HepG2 (cell line): ENCODE data around the gene KRTAP12-1. TPM values are rescaled to one million over a fixed set of nuclear protein-coding genes. Genes with fewer than 3 reads are reported as not detected.

ENCODE experiments used
- CCAR2 ChIP-seq: fragments of 200-400 bp; formaldehyde crosslinking; optimal IDR thresholded peaks from 2 replicates; pipeline ENCODE3; 2018; ENCODE audit warnings: low read depth, mild to moderate bottlenecking, low read length, moderate library complexity
- DNMT1 ChIP-seq: sonication (generic); formaldehyde crosslinking; IDR thresholded peaks from 2 replicates; pipeline ENCODE4 v1.5.1; 2020; ENCODE audit warnings: mild to moderate bottlenecking, missing genetic modification reagents
- ETV5 ChIP-seq: IDR thresholded peaks from 2 replicates; pipeline ENCODE4 v1.6.1; 2018; ENCODE audit warnings: missing biosample characterization, missing genetic modification reagents, inconsistent platforms, borderline replicate concordance
- EZH2 ChIP-seq: conservative IDR thresholded peaks from 2 replicates; pipeline ENCODE4 v1.6.1; 2012; ENCODE audit warnings: mild to moderate bottlenecking, low read depth, low read length, moderate library complexity
- HNRNPK ChIP-seq: fragments of 200-400 bp; formaldehyde crosslinking; IDR thresholded peaks from 2 replicates; pipeline ENCODE4 v1.6.1; 2018; ENCODE audit warnings: low read length, low read depth, moderate library complexity, mild to moderate bottlenecking; ENCODE audit not compliant: poor library complexity, severe bottlenecking
- KAT8 ChIP-seq: IDR thresholded peaks from 2 replicates; pipeline ENCODE4 v1.6.1; 2016; ENCODE audit warnings: missing genetic modification reagents, missing compliant biosample characterization
- MBNL3 ChIP-seq: fragments of 250-450 bp; sonication (Bioruptor Pico); conservative IDR thresholded peaks from 2 replicates; pipeline ENCODE4 v1.8.0; 2022; ENCODE audit warnings: mild to moderate bottlenecking, inconsistent platforms
- NR2F6 ChIP-seq, 2 experiments: IDR thresholded peaks; 2 replicates each; pipeline ENCODE4 v1.6.1; 2016; ENCODE audit warnings: antibody characterized with exemption in 1 of 2, mild to moderate bottlenecking in 1 of 2
- PCBP2 ChIP-seq: fragments of 200-400 bp; formaldehyde crosslinking; optimal IDR thresholded peaks from 2 replicates; pipeline ENCODE3; 2018; ENCODE audit warnings: low read length, low read depth; ENCODE audit not compliant: poor library complexity, severe bottlenecking
- POLR2A ChIP-seq, 2 experiments: IDR thresholded peaks; 2 replicates each; pipeline ENCODE4 v1.6.1; 2011; ENCODE audit warnings: low read depth in 2 of 2, low read length in 2 of 2, mild to moderate bottlenecking in 1 of 2, moderate library complexity in 1 of 2; ENCODE audit not compliant: insufficient read depth in 1 of 2
- RBAK ChIP-seq: sonication (generic); formaldehyde crosslinking; IDR thresholded peaks from 2 replicates; pipeline ENCODE4 v1.5.1; 2020; ENCODE audit warnings: mild to moderate bottlenecking, missing genetic modification reagents
- SPEN ChIP-seq: sonication (generic); formaldehyde crosslinking; IDR thresholded peaks from 2 replicates; pipeline ENCODE4 v1.5.1; 2020; ENCODE audit warnings: low read depth, mild to moderate bottlenecking, missing genetic modification reagents
- TARDBP ChIP-seq: sonication (generic); formaldehyde crosslinking; IDR thresholded peaks from 2 replicates; pipeline ENCODE4 v1.8.0; 2022; ENCODE audit warnings: mild to moderate bottlenecking, missing genetic modification reagents
- TBL1XR1 ChIP-seq: fragments of 150-350 bp; IDR thresholded peaks from 2 replicates; pipeline ENCODE4 v1.6.1; 2014; ENCODE audit warnings: borderline replicate concordance, low read length; ENCODE audit not compliant: partially characterized antibody
- XBP1 ChIP-seq: sonication (generic); formaldehyde crosslinking; IDR thresholded peaks from 2 replicates; pipeline ENCODE4 v1.5.0; 2020; ENCODE audit warnings: missing genetic modification reagents
- ZFP36L2 ChIP-seq: sonication (generic); formaldehyde crosslinking; IDR thresholded peaks from 2 replicates; pipeline ENCODE4 v1.4.0; 2020; ENCODE audit warnings: missing genetic modification reagents
- ZNF12 ChIP-seq: sonication (generic); formaldehyde crosslinking; IDR thresholded peaks from 2 replicates; pipeline ENCODE4 v1.5.0; 2020; ENCODE audit warnings: missing genetic modification reagents
- ZNF337 ChIP-seq: sonication (generic); formaldehyde crosslinking; IDR thresholded peaks from 2 replicates; pipeline ENCODE4 v1.5.1; 2020; ENCODE audit warnings: missing genetic modification reagents, low read depth, mild to moderate bottlenecking, borderline replicate concordance
- ZNF44 ChIP-seq: sonication (generic); formaldehyde crosslinking; IDR thresholded peaks from 2 replicates; pipeline ENCODE4 v1.5.1; 2020; ENCODE audit warnings: mild to moderate bottlenecking, missing genetic modification reagents
- ZNF446 ChIP-seq: sonication (generic); formaldehyde crosslinking; IDR thresholded peaks from 2 replicates; pipeline ENCODE4 v1.5.0; 2020; ENCODE audit warnings: mild to moderate bottlenecking, missing genetic modification reagents
- ZNF550 ChIP-seq: sonication (generic); formaldehyde crosslinking; IDR thresholded peaks from 2 replicates; pipeline ENCODE4 v1.4.0; 2020; ENCODE audit warnings: mild to moderate bottlenecking, missing genetic modification reagents, borderline replicate concordance
- ZNF552 ChIP-seq: sonication (generic); formaldehyde crosslinking; IDR thresholded peaks from 2 replicates; pipeline ENCODE4 v1.9.0; 2022; ENCODE audit warnings: missing genetic modification reagents, mild to moderate bottlenecking, borderline replicate concordance
- ZNF569 ChIP-seq: sonication (generic); formaldehyde crosslinking; IDR thresholded peaks from 2 replicates; pipeline ENCODE4 v1.5.0; 2020; ENCODE audit warnings: mild to moderate bottlenecking, missing genetic modification reagents, moderate library complexity, borderline replicate concordance
- polyA plus RNA-seq, 8 experiments: library from polyadenylated mRNA; depleted of rRNA in 3 of 8; stranded (reverse) in 7 of 8; unstranded in 1 of 8; fragments of >200 nt; fragmentation: Illumina TruSeq in 4 of 8; extraction: Trizol in 4 of 8; gene quantifications; 2 replicates each; pipeline versions ENCODE4 v1.2.1 to v1.2.3, GENCODE V29; 2011 to 2016; ENCODE audit warnings: low read depth in 4 of 8, missing spikeins in 1 of 8, mixed read lengths in 1 of 8; ENCODE audit not compliant: insufficient read depth in 1 of 8
- total RNA-seq, 5 experiments: library from RNA; depleted of rRNA; stranded (reverse); fragments of >200 nt; fragmentation: Illumina TruSeq; extraction: Trizol; gene quantifications; 2 replicates each; pipeline ENCODE4 v1.2.3, GENCODE V29; 2016; ENCODE audit warnings: low read depth in 1 of 5
- TF ChIP-seq, protein P1 (sequence below): sonication (generic); formaldehyde crosslinking; IDR thresholded peaks from 2 replicates; pipeline ENCODE4 v1.9.0; 2021; ENCODE audit warnings: missing genetic modification reagents, mild to moderate bottlenecking, borderline replicate concordance
- TF ChIP-seq, protein P2 (sequence below): IDR thresholded peaks from 2 replicates; pipeline ENCODE4 v1.6.1; 2012; ENCODE audit warnings: low read depth, low read length, improper control_type of control experiment
- TF ChIP-seq, protein P3 (sequence below): sonication (generic); formaldehyde crosslinking; IDR thresholded peaks from 2 replicates; pipeline ENCODE4 v1.9.0; 2021; ENCODE audit warnings: missing genetic modification reagents, borderline replicate concordance

Gene KRTAP12-1
- total and polyA plus RNA-seq, 2 of the 13 experiments (the other 11 are each of a cell fraction or from before 2014, with no cell fraction given), result not detected

DNA sequence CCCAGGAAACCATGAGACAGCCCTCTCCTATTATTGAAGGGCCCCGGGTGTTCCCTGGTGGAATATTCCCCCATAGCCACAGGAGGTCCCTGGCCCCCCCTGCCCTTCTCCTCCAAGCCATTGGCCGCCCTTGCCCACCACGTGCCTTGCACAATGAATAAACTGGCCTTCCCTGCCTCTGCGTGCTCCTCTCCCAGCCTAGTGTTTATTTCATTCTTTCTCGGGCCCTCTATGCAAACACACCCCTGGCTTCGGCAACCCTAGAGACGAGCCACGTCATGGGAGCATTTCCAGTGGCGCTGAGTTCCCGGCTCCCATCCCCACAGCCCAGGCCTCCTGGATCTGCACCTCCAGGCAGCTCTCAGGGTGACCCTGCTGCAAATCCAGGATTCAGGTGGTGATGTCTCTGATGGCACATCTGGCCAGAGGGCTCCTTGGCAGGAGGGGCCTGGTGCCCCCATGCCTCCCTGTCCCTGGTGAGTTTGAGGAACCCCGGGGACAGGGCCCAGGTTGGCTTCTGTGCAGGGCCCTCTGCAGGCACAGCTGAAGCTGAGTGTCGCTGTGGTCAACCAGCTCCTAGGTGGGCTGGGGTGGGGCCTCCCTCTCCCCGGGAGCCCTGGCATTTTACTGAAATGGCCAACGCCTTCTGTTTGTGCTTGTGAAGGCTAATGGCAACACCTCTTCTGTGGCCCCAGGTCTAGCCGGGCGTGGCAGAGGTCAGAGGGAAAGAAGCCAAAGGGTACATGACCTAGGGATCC, 21.2 kb upstream of the KRTAP12-1 start (continued):
- TF ChIP-seq RBAK (CRISPR knock-in tag) (no peak), EZH2 (no peak), ZNF569 (CRISPR knock-in tag) (no peak), ZNF446 (CRISPR knock-in tag) (peak; percentile 50; the same call in 1 of the 2 replicates), ZNF44 (CRISPR knock-in tag) (peak; percentile 85; the same call in 1 of the 2 replicates), DNMT1 (CRISPR knock-in tag) (no peak), ZNF550 (CRISPR knock-in tag) (no peak), SPEN (peak; percentile 52; the same call in 1 of the 2 replicates), ZFP36L2 (no peak), TBL1XR1 (no peak), CCAR2 (no peak), MBNL3 (CRISPR knock-in tag) (no peak), NR2F6 (IDR thresholded peaks at IDR 0.05) (no peak), NR2F6 (CRISPR knock-in tag; IDR thresholded peaks at IDR 0.05) (no peak), POLR2A (IDR thresholded peaks at IDR 0.05; ENCODE audit: insufficient read depth in 1 of 2, low read depth in 2 of 2, low read length in 2 of 2) (no peak), TARDBP (no peak; the same call in 1 of the 2 replicates), ZNF12 (CRISPR knock-in tag) (no peak), PCBP2 (no peak), ZNF552 (CRISPR knock-in tag) (no peak), ETV5 (CRISPR knock-in tag) (no peak), HNRNPK (no peak), XBP1 (no peak), KAT8 (peak; percentile 32; the same call in 1 of the 2 replicates), ZNF337 (CRISPR knock-in tag) (no peak)
- TF ChIP-seq, protein P1, sequence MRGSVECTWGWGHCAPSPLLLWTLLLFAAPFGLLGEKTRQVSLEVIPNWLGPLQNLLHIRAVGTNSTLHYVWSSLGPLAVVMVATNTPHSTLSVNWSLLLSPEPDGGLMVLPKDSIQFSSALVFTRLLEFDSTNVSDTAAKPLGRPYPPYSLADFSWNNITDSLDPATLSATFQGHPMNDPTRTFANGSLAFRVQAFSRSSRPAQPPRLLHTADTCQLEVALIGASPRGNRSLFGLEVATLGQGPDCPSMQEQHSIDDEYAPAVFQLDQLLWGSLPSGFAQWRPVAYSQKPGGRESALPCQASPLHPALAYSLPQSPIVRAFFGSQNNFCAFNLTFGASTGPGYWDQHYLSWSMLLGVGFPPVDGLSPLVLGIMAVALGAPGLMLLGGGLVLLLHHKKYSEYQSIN, result no peak
- TF ChIP-seq, protein P2, sequence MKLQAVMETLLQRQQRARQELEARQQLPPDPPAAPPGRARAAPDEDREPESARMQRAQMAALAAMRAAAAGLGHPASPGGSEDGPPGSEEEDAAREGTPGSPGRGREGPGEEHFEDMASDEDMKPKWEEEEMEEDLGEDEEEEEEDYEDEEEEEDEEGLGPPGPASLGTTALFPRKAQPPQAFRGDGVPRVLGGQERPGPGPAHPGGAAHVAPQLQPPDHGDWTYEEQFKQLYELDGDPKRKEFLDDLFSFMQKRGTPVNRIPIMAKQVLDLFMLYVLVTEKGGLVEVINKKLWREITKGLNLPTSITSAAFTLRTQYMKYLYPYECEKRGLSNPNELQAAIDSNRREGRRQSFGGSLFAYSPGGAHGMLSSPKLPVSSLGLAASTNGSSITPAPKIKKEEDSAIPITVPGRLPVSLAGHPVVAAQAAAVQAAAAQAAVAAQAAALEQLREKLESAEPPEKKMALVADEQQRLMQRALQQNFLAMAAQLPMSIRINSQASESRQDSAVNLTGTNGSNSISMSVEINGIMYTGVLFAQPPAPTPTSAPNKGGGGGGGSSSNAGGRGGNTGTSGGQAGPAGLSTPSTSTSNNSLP, result no peak
- TF ChIP-seq, protein P3, sequence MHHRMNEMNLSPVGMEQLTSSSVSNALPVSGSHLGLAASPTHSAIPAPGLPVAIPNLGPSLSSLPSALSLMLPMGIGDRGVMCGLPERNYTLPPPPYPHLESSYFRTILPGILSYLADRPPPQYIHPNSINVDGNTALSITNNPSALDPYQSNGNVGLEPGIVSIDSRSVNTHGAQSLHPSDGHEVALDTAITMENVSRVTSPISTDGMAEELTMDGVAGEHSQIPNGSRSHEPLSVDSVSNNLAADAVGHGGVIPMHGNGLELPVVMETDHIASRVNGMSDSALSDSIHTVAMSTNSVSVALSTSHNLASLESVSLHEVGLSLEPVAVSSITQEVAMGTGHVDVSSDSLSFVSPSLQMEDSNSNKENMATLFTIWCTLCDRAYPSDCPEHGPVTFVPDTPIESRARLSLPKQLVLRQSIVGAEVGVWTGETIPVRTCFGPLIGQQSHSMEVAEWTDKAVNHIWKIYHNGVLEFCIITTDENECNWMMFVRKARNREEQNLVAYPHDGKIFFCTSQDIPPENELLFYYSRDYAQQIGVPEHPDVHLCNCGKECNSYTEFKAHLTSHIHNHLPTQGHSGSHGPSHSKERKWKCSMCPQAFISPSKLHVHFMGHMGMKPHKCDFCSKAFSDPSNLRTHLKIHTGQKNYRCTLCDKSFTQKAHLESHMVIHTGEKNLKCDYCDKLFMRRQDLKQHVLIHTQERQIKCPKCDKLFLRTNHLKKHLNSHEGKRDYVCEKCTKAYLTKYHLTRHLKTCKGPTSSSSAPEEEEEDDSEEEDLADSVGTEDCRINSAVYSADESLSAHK, result no peak
